Activated T-helper 17 cell treated with anti-CD3 and anti-CD28 coated beads, Interleukin-2, amount 50 U/mL, for 72 hours (primary cell): Measurements from ENCODE around the gene TMEM132E. TPM values are rescaled to one million over a fixed set of nuclear protein-coding genes. Genes with fewer than 3 reads are reported as not detected.

Source experiments
- ATAC-seq: fragments of 150-1000 bp; cut with Tn5 transposase; replicated peaks from 2 replicates; pipeline ENCODE4 v1.10.0; 2021; ENCODE audit warnings: mild to moderate bottlenecking, moderate library complexity
- H3K27ac Mint-ChIP-seq: one replicate; pipeline ENCODE4 v1.8.0; 2022; ENCODE audit warnings: mixed read lengths
- H3K27me3 Mint-ChIP-seq: one replicate; pipeline ENCODE4 v1.8.0; 2022; ENCODE audit warnings: mixed read lengths
- H3K36me3 Mint-ChIP-seq: one replicate; pipeline ENCODE4 v1.8.0; 2022; ENCODE audit warnings: low read depth, mild to moderate bottlenecking, mixed read lengths
- H3K4me1 Mint-ChIP-seq: one replicate; pipeline ENCODE4 v1.8.0; 2022; ENCODE audit warnings: mixed read lengths
- H3K4me3 Mint-ChIP-seq: one replicate; pipeline ENCODE4 v1.8.0; 2022; ENCODE audit warnings: mild to moderate bottlenecking, mixed read lengths
- H3K9me3 Mint-ChIP-seq: one replicate; pipeline ENCODE4 v1.8.0; 2022; ENCODE audit warnings: mixed read lengths
- total RNA-seq, 2 donors: library from RNA; stranded (reverse); gene quantifications; one replicate each; pipeline ENCODE4 v1.2.3, GENCODE V29; 2022

The TMEM132E gene
- total RNA-seq, 2 donors from 2014 or later = not detected

- no peak for ATAC-seq
- peaks cover 58% of the 10 kb centered on the region for H3K27me3 Mint-ChIP-seq
- no peaks in the 10 kb centered on the region for H3K36me3 Mint-ChIP-seq
- no peaks in the 10 kb centered on the region for H3K4me1 Mint-ChIP-seq
- H3K4me3 Mint-ChIP-seq = no peak overlapping the region
- H3K27ac Mint-ChIP-seq = no peak overlapping the region
- no peaks in the 10 kb centered on the region for H3K9me3 Mint-ChIP-seq
Measured at GRCh38 chr17:34623856-34624766, 44.7 kb downstream of the TMEM132E start.

GRCh38 chr17:34624767-34625383 is 45.5 kb downstream of the TMEM132E start:
- peaks cover 58% of the 10 kb centered on the region for H3K27me3 Mint-ChIP-seq
- no peaks in the 10 kb centered on the region for H3K9me3 Mint-ChIP-seq

GRCh38 chr17:34626121-34626681 is 46.8 kb downstream of the TMEM132E start:
- H3K36me3 Mint-ChIP-seq = no peaks in the 10 kb centered on the region
- H3K4me1 Mint-ChIP-seq = no peaks in the 10 kb centered on the region
- ATAC-seq = no peak
- no peaks in the 10 kb centered on the region for H3K9me3 Mint-ChIP-seq
- H3K27me3 Mint-ChIP-seq = peaks cover 58% of the 10 kb centered on the region
- no peak overlapping the region for H3K4me3 Mint-ChIP-seq
- H3K27ac Mint-ChIP-seq = no peak overlapping the region

More at GRCh38 chr17:34624767-34625383, 45.5 kb downstream of the TMEM132E start:
- ATAC-seq = no peak
- Mint-ChIP-seq H3K4me1 (no peaks in the 10 kb centered on the region), H3K27ac (no peak overlapping the region), H3K36me3 (no peaks in the 10 kb centered on the region), H3K4me3 (no peak overlapping the region)

- Mint-ChIP-seq H3K27ac (no peak overlapping the region), H3K4me1 (no peaks in the 10 kb centered on the region), H3K9me3 (no peaks in the 10 kb centered on the region), H3K27me3 (peaks cover 56% of the 10 kb centered on the region), H3K36me3 (no peaks in the 10 kb centered on the region), H3K4me3 (no peak overlapping the region)
- ATAC-seq = no peak
Measured at GRCh38 chr17:34628879-34629278, 49.5 kb downstream of the TMEM132E start.

- H3K4me1 Mint-ChIP-seq = no peaks in the 10 kb centered on the region
- H3K4me3 Mint-ChIP-seq = no peak overlapping the region
- H3K27ac Mint-ChIP-seq = no peak overlapping the region
- no peak for ATAC-seq
- no peaks in the 10 kb centered on the region for H3K9me3 Mint-ChIP-seq
- H3K27me3 Mint-ChIP-seq = peaks cover 28% of the 10 kb centered on the region
- H3K36me3 Mint-ChIP-seq = no peaks in the 10 kb centered on the region
Measured at GRCh38 chr17:34633351-34633750, 54.0 kb downstream of the TMEM132E start.

GRCh38 chr17:34633760-34634159 is 54.4 kb downstream of the TMEM132E start:
- H3K4me1 Mint-ChIP-seq = no peaks in the 10 kb centered on the region

GRCh38 chr17:34634551-34635160 is 55.3 kb downstream of the TMEM132E start:
- ATAC-seq = no peak
- Mint-ChIP-seq H3K4me1 (no peaks in the 10 kb centered on the region), H3K27me3 (peaks cover 28% of the 10 kb centered on the region), H3K27ac (no peak overlapping the region), H3K36me3 (no peaks in the 10 kb centered on the region), H3K9me3 (no peaks in the 10 kb centered on the region), H3K4me3 (no peak overlapping the region)

More at GRCh38 chr17:34633760-34634159, 54.4 kb downstream of the TMEM132E start:
- H3K9me3 Mint-ChIP-seq = no peaks in the 10 kb centered on the region
- ATAC-seq = no peak
- H3K27me3 Mint-ChIP-seq = peaks cover 28% of the 10 kb centered on the region
- H3K27ac Mint-ChIP-seq = no peak overlapping the region
- H3K36me3 Mint-ChIP-seq = no peaks in the 10 kb centered on the region
- no peak overlapping the region for H3K4me3 Mint-ChIP-seq

- H3K9me3 Mint-ChIP-seq = no peaks in the 10 kb centered on the region
- H3K4me1 Mint-ChIP-seq = no peaks in the 10 kb centered on the region
- H3K4me3 Mint-ChIP-seq = no peak overlapping the region
- no peak overlapping the region for H3K27ac Mint-ChIP-seq
- peaks cover 30% of the 10 kb centered on the region for H3K27me3 Mint-ChIP-seq
- no peaks in the 10 kb centered on the region for H3K36me3 Mint-ChIP-seq
- no peak for ATAC-seq
Measured at GRCh38 chr17:34635876-34636275, 56.5 kb downstream of the TMEM132E start.

- no peaks in the 10 kb centered on the region for H3K4me1 Mint-ChIP-seq
- peak overlapping the region; percentile 65 for H3K4me3 Mint-ChIP-seq
- H3K27ac Mint-ChIP-seq = no peak overlapping the region
- peaks cover 31% of the 10 kb centered on the region for H3K27me3 Mint-ChIP-seq
- no peaks in the 10 kb centered on the region for H3K9me3 Mint-ChIP-seq
- no peaks in the 10 kb centered on the region for H3K36me3 Mint-ChIP-seq
- no peak for ATAC-seq
Measured at GRCh38 chr17:34637041-34637547, 57.7 kb downstream of the TMEM132E start.

GRCh38 chr17:34637548-34638525 is 58.5 kb downstream of the TMEM132E start:
- no peak overlapping the region for H3K27ac Mint-ChIP-seq
- peak overlapping the region; percentile 65 for H3K4me3 Mint-ChIP-seq
- H3K4me1 Mint-ChIP-seq = no peaks in the 10 kb centered on the region
- no peaks in the 10 kb centered on the region for H3K36me3 Mint-ChIP-seq
- ATAC-seq = peak; percentile 97
- H3K27me3 Mint-ChIP-seq = peaks cover 30% of the 10 kb centered on the region
- H3K9me3 Mint-ChIP-seq = no peaks in the 10 kb centered on the region

GRCh38 chr17:34638526-34639260 is 59.3 kb downstream of the TMEM132E start:
- Mint-ChIP-seq H3K4me1 (no peaks in the 10 kb centered on the region), H3K36me3 (no peaks in the 10 kb centered on the region), H3K27ac (no peak overlapping the region), H3K27me3 (peaks cover 26% of the 10 kb centered on the region), H3K9me3 (no peaks in the 10 kb centered on the region), H3K4me3 (peak overlapping the region; percentile 65)
- no peak for ATAC-seq

- Mint-ChIP-seq H3K4me3 (no peak overlapping the region), H3K27ac (no peak overlapping the region), H3K9me3 (no peaks in the 10 kb centered on the region), H3K4me1 (no peaks in the 10 kb centered on the region), H3K27me3 (peaks cover 29% of the 10 kb centered on the region), H3K36me3 (no peaks in the 10 kb centered on the region)
- no peak for ATAC-seq
Measured at GRCh38 chr17:34639706-34640425, 60.5 kb downstream of the TMEM132E start.
